Lung (tissue), 13 donors: ENCODE data around the gene ECSCR. TPM values are rescaled to one million over a fixed set of nuclear protein-coding genes. Genes with fewer than 3 reads are reported as not detected.

Experiments
- ATAC-seq: fragments of 200-7000 bp; cut with Tn5 transposase; one replicate; pipeline ENCODE4 v1.9.1; 2020; ENCODE audit warnings: moderate number of reproducible peaks; ENCODE audit not compliant: insufficient read depth, low FRiP score
- DNase-seq, 3 donors: peaks; one replicate each; pipeline ENCODE4 v3.0.0-alpha.2; 2013 to 2017
- H3K27ac ChIP-seq, 2 donors: one replicate each; pipeline ENCODE4 v1.5.1; 2013; ENCODE audit warnings: mild to moderate bottlenecking in 2 of 2, moderate library complexity in 2 of 2, control low read depth in 1 of 2, inconsistent platforms in 1 of 2, low read depth in 1 of 2, low read length in 1 of 2
- H3K27me3 ChIP-seq, 3 donors: one replicate each; pipeline ENCODE4 v1.5.1; 2013; ENCODE audit warnings: low read length in 2 of 3; ENCODE audit not compliant: control insufficient read depth in 3 of 3, insufficient read depth in 3 of 3
- H3K36me3 ChIP-seq, 4 donors: one replicate each; pipeline ENCODE4 v1.5.1; 2013; ENCODE audit warnings: low read length in 4 of 4, mild to moderate bottlenecking in 1 of 4, moderate library complexity in 1 of 4; ENCODE audit not compliant: control insufficient read depth in 4 of 4, insufficient read depth in 4 of 4
- H3K4me1 ChIP-seq, 5 donors: one replicate each; pipeline ENCODE4 v1.5.1; 2013; ENCODE audit warnings: low read length in 5 of 5, mild to moderate bottlenecking in 2 of 5, moderate library complexity in 1 of 5; ENCODE audit not compliant: control insufficient read depth in 5 of 5, insufficient read depth in 5 of 5
- H3K4me3 ChIP-seq: one replicate; pipeline ENCODE4 v1.5.1; 2013; ENCODE audit warnings: mild to moderate bottlenecking, control low read depth, moderate library complexity
- H3K9ac ChIP-seq, 2 donors: one replicate each; pipeline ENCODE4 v1.5.1; 2013; ENCODE audit warnings: low read length in 2 of 2, control low read depth in 1 of 2; ENCODE audit not compliant: insufficient read depth in 1 of 2
- H3K9me3 ChIP-seq, 4 donors: one replicate each; pipeline ENCODE4 v1.5.1; 2013; ENCODE audit warnings: low read length in 3 of 4, mild to moderate bottlenecking in 1 of 4, moderate library complexity in 1 of 4; ENCODE audit not compliant: control insufficient read depth in 4 of 4, insufficient read depth in 3 of 4
- CTCF ChIP-seq: IDR thresholded peaks from 2 replicates; pipeline ENCODE4 v1.5.1; 2012; ENCODE audit warnings: mild to moderate bottlenecking; ENCODE audit errors: control extremely low read depth, extremely low read depth
- WGBS, 2 donors: extraction: QIAGEN DNeasy Blood & Tissue Kit; methylation state at CpG; one replicate each; pipeline ENCODE4 v1.1.7; 2013; 5-methylcytosine and 5-hydroxymethylcytosine counted together
- polyA plus RNA-seq, 2 donors: library from polyadenylated mRNA; stranded (reverse); fragments of 200-250 nt; gene quantifications; one replicate each; pipeline ENCODE4 v1.2.1, GENCODE V29; 2013
- small RNA-seq: library from RNA; depleted of rRNA; stranded (forward); fragments of <200 nt; gene quantifications from one replicate; pipeline ENCODE3, GENCODE V24; 2014; ENCODE audit warnings: low replicate concordance
- total RNA-seq, 2 donors: library from RNA; depleted of rRNA in 1 of 2; stranded (reverse); fragments of >200 nt in 1 of 2; gene quantifications; one replicate each; pipeline ENCODE4 v1.2.1, GENCODE V29; 2014 to 2021
- donor health status: control.
- donor health status: control.
- donor health status: Bipolar disorder and iron deficiency.
- donor health status: healthy.
- donor health status: DM: yes; HTN: yes; CAD: no.

ECSCR gene
- total and polyA plus RNA-seq, 4 donors = 24.6 to 55.7 (median 46.5) TPM

GRCh38 chr5:139401546-139401945, 61.0 kb downstream of the ECSCR start:
- no peak for TF ChIP-seq CTCF
- Histone ChIP-seq H3K9ac (no peak overlapping the region), H3K9me3 (no peaks in the 10 kb centered on the region), H3K27me3 (no peaks in the 10 kb centered on the region), H3K27ac (no peak overlapping the region), H3K36me3 (no peaks in the 10 kb centered on the region), H3K4me1 (peaks cover 0 to 12% (median 6%) of the 10 kb centered on the region in 5 donors), H3K4me3 (no peak overlapping the region)
- 92 to 96% methylated on average over 10 of the region's 10 CpGs for WGBS, 2 donors
- no peak for DNase-seq
- no peak for ATAC-seq

GRCh38 chr5:139399501-139400121, 62.9 kb downstream of the ECSCR start:
- H3K9ac ChIP-seq = no peak overlapping the region
- ATAC-seq = no peak
- H3K27ac ChIP-seq = no peak overlapping the region
- TF ChIP-seq CTCF = no peak
- H3K27me3 ChIP-seq = peaks cover 0 to 6% (median 6%) of the 10 kb centered on the region in 3 donors
- DNase-seq = no peak
- H3K9me3 ChIP-seq = no peaks in the 10 kb centered on the region
- peaks cover 0 to 18% (median 6%) of the 10 kb centered on the region in 5 donors for H3K4me1 ChIP-seq
- no peaks in the 10 kb centered on the region for H3K36me3 ChIP-seq
- WGBS, 2 donors = 87 to 89% methylated on average over 6 of the region's 6 CpGs
- H3K4me3 ChIP-seq = no peak overlapping the region

Small RNA genes within 50 kb of the gene (small RNA-seq; reads per million reads assigned to genes)
- gene RNU5B-4P = 0.39 reads per million, percentile 48 among the genes with 10 or more reads in this experiment

Other genes starting within 250 kb of the ECSCR start
- gene MATR3, start 169.0 kb downstream of the ECSCR start, total RNA-seq = 100 to 1,000 TPM; 103 to 461 TPM
- 10 to 100 TPM; 89.9 to 96.7 TPM for gene MATR3, start 169.0 kb downstream of the ECSCR start, polyA plus RNA-seq
- 10 to 100 TPM; 55.6 to 82.3 TPM for gene PAIP2, start 120.9 kb downstream of the ECSCR start, total RNA-seq
- 10 to 100 TPM; 58.9 to 83.1 TPM for gene PAIP2, start 120.9 kb downstream of the ECSCR start, polyA plus RNA-seq
- 1 to 10 TPM; 1.3 to 4.4 TPM for gene SLC23A1, start 79.4 kb downstream of the ECSCR start, total RNA-seq
- gene SLC23A1, start 79.4 kb downstream of the ECSCR start, polyA plus RNA-seq = under 1 TPM; 0.30 to 0.32 TPM
- gene MZB1, start 72.8 kb downstream of the ECSCR start, total RNA-seq = 10 to 100 TPM; 12.2 to 14.8 TPM
- 10 to 100 TPM in 1 of 2 donors, 1 to 10 TPM in 1; 2.5 to 13.4 TPM for gene MZB1, start 72.8 kb downstream of the ECSCR start, polyA plus RNA-seq
- 1 to 10 TPM in 1 of 2 donors, under 1 TPM in 1; 0.46 to 2.2 TPM for gene PROB1, start 67.6 kb downstream of the ECSCR start, total RNA-seq
- gene PROB1, start 67.6 kb downstream of the ECSCR start, polyA plus RNA-seq = under 1 TPM; 0.33 to 0.98 TPM
- gene SPATA24, start 58.7 kb downstream of the ECSCR start, total RNA-seq = 1 to 10 TPM; 4.2 to 5.8 TPM
- 10 to 100 TPM in 1 of 2 donors, 1 to 10 TPM in 1; 6.6 to 11.1 TPM for gene SPATA24, start 58.7 kb downstream of the ECSCR start, polyA plus RNA-seq
- gene DNAJC18, start 23.2 kb downstream of the ECSCR start, total RNA-seq = 1 to 10 TPM; 8.0 to 9.4 TPM
- 10 to 100 TPM in 1 of 2 donors, 1 to 10 TPM in 1; 2.2 to 10.7 TPM for gene DNAJC18, start 23.2 kb downstream of the ECSCR start, polyA plus RNA-seq
- not detected for gene SMIM33, start 8.3 kb upstream of the ECSCR start, total RNA-seq
- under 1 TPM in 1 of 2 donors, not detected in 1; 0.17 TPM for gene SMIM33, start 8.3 kb upstream of the ECSCR start, polyA plus RNA-seq
- gene STING1, start 20.0 kb upstream of the ECSCR start, total RNA-seq = 100 to 1,000 TPM; 144 to 204 TPM
- gene STING1, start 20.0 kb upstream of the ECSCR start, polyA plus RNA-seq = 100 to 1,000 TPM in 1 of 2 donors, 10 to 100 TPM in 1; 54.3 to 114 TPM
- gene UBE2D2, start 98.6 kb upstream of the ECSCR start, total RNA-seq = 10 to 100 TPM; 89.6 to 92.8 TPM
- 10 to 100 TPM; 84.1 to 97.8 TPM for gene UBE2D2, start 98.6 kb upstream of the ECSCR start, polyA plus RNA-seq
- gene CXXC5, start 185.6 kb upstream of the ECSCR start, total RNA-seq = 10 to 100 TPM; 26.5 to 39.8 TPM
- 10 to 100 TPM; 20.7 to 23.5 TPM for gene CXXC5, start 185.6 kb upstream of the ECSCR start, polyA plus RNA-seq